Uterus (tissue), 2 donors: ENCODE measurements around the gene PRTFDC1.

Experiments used
- POLR2A ChIP-seq, 2 donors: fragments of 450-650 bp; IDR thresholded peaks; one replicate each; pipeline ENCODE4 v1.6.1; 2016; ENCODE audit warnings: antibody characterized with exemption in 2 of 2, mild to moderate bottlenecking in 1 of 2, moderate library complexity in 1 of 2
- TF ChIP-seq, protein P1 (sequence below), 4 experiments: fragments of 200-600 bp in 2 of 4; fragments of 450-650 bp in 2 of 4; sonication (generic) in 2 of 4; IDR thresholded peaks; one replicate each; pipeline ENCODE4 v1.5.1; 2016 to 2019; ENCODE audit warnings: antibody characterized with exemption in 4 of 4, mild to moderate bottlenecking in 2 of 4, moderate library complexity in 1 of 4

DNA sequence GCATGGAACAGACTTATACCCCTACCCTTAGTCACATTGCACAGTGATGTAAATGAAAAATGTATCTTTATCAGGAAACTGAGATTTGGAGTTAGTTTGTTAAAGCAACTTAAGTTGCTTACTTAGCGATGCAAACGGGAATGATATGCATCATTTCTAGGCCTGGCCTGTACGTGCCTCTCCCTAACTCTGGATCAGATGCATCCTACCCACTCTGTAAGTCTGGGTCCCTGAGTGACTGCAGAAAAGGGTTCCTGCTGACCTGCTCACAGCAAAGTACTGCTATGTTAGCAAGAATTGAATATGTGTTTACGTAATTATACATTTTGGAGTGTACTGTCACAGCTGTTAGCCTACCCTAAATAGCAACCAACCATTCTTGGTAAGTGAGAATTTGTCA, 30.7 kb upstream of the PRTFDC1 start:
- TF ChIP-seq, protein P1, sequence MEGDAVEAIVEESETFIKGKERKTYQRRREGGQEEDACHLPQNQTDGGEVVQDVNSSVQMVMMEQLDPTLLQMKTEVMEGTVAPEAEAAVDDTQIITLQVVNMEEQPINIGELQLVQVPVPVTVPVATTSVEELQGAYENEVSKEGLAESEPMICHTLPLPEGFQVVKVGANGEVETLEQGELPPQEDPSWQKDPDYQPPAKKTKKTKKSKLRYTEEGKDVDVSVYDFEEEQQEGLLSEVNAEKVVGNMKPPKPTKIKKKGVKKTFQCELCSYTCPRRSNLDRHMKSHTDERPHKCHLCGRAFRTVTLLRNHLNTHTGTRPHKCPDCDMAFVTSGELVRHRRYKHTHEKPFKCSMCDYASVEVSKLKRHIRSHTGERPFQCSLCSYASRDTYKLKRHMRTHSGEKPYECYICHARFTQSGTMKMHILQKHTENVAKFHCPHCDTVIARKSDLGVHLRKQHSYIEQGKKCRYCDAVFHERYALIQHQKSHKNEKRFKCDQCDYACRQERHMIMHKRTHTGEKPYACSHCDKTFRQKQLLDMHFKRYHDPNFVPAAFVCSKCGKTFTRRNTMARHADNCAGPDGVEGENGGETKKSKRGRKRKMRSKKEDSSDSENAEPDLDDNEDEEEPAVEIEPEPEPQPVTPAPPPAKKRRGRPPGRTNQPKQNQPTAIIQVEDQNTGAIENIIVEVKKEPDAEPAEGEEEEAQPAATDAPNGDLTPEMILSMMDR (IDR thresholded peaks at IDR 0.05), result no peak
- no peak for TF ChIP-seq POLR2A (IDR thresholded peaks at IDR 0.05)
